H9 (cell line): ENCODE results near the gene SDK1. TPM values are rescaled to one million over a fixed set of nuclear protein-coding genes. Genes with fewer than 3 reads are reported as not detected.

Source experiments
- DNase-seq: peaks from one replicate; pipeline ENCODE4 v3.0.0-alpha.2; 2017
- H2AFZ ChIP-seq: one replicate; pipeline ENCODE4 v1.6.1; 2013; ENCODE audit warnings: mild to moderate bottlenecking, low read length, control low read depth, moderate library complexity
- H2AK5ac ChIP-seq: 2 replicates; pipeline ENCODE4 v1.6.1; 2013; ENCODE audit warnings: low read length, control low read depth, mixed read lengths; ENCODE audit not compliant: insufficient read length
- H2BK120ac ChIP-seq: one replicate; pipeline ENCODE4 v1.6.1; 2013; ENCODE audit warnings: low read depth, mild to moderate bottlenecking, low read length, control low read depth, inconsistent platforms; ENCODE audit not compliant: poor library complexity, severe bottlenecking
- H2BK12ac ChIP-seq: 2 replicates; pipeline ENCODE4 v1.6.1; 2013; ENCODE audit warnings: low read length, control low read depth, mixed read lengths, low read depth; ENCODE audit not compliant: insufficient read length
- H2BK15ac ChIP-seq: 2 replicates; pipeline ENCODE4 v1.6.1; 2013; ENCODE audit warnings: low read depth, low read length, control low read depth
- H2BK20ac ChIP-seq: one replicate; pipeline ENCODE4 v1.6.1; 2013; ENCODE audit warnings: low read depth, mild to moderate bottlenecking, low read length, control low read depth, inconsistent platforms; ENCODE audit not compliant: poor library complexity, severe bottlenecking
- H2BK5ac ChIP-seq: 2 replicates; pipeline ENCODE4 v1.6.1; 2013; ENCODE audit warnings: low read length, control low read depth, mixed read lengths; ENCODE audit not compliant: insufficient read length
- H3K14ac ChIP-seq: 2 replicates; pipeline ENCODE4 v1.6.1; 2013; ENCODE audit warnings: low read length, control low read depth; ENCODE audit not compliant: insufficient read depth
- H3K18ac ChIP-seq: 2 replicates; pipeline ENCODE4 v1.6.1; 2013; ENCODE audit warnings: low read depth, mild to moderate bottlenecking, mixed read lengths, low read length, control low read depth; ENCODE audit not compliant: insufficient read length
- H3K23ac ChIP-seq: 2 replicates; pipeline ENCODE4 v1.6.1; 2013; ENCODE audit warnings: low read length, control low read depth, mixed read lengths, low read depth; ENCODE audit not compliant: insufficient read length
- H3K23me2 ChIP-seq: 2 replicates; pipeline ENCODE4 v1.6.1; 2013; ENCODE audit warnings: low read depth, mild to moderate bottlenecking, mixed read lengths, low read length, control low read depth; ENCODE audit not compliant: insufficient read length, poor library complexity, severe bottlenecking
- H3K27ac ChIP-seq: 2 replicates; pipeline ENCODE4 v1.5.1; 2013; ENCODE audit warnings: low read length, control low read depth, mixed read lengths, low read depth; ENCODE audit not compliant: insufficient read length
- H3K27me3 ChIP-seq: 2 replicates; pipeline ENCODE4 v1.6.1; 2013; ENCODE audit warnings: low read length, control low read depth, inconsistent platforms; ENCODE audit not compliant: insufficient read depth
- H3K4ac ChIP-seq: 2 replicates; pipeline ENCODE4 v1.6.1; 2013; ENCODE audit warnings: low read depth, mild to moderate bottlenecking, control low read depth, inconsistent platforms, low read length, moderate library complexity
- H3K4me1 ChIP-seq: 2 replicates; pipeline ENCODE4 v1.6.1; 2013; ENCODE audit warnings: low read length, control low read depth, inconsistent platforms; ENCODE audit not compliant: insufficient read depth
- H3K4me2 ChIP-seq: 2 replicates; pipeline ENCODE4 v1.6.1; 2013; ENCODE audit warnings: low read length, control low read depth, mixed read lengths; ENCODE audit not compliant: insufficient read length, insufficient read depth
- H3K56ac ChIP-seq: 2 replicates; pipeline ENCODE4 v1.6.1; 2013; ENCODE audit warnings: low read depth, mild to moderate bottlenecking, mixed read lengths, low read length, control low read depth; ENCODE audit not compliant: insufficient read length
- H3K79me1 ChIP-seq: 2 replicates; pipeline ENCODE4 v1.6.1; 2013; ENCODE audit warnings: low read depth, mild to moderate bottlenecking, moderate library complexity, low read length, control low read depth, inconsistent platforms; ENCODE audit not compliant: insufficient read depth, poor library complexity, severe bottlenecking
- H3K79me2 ChIP-seq: 2 replicates; pipeline ENCODE4 v1.6.1; 2013; ENCODE audit warnings: low read length, control low read depth, inconsistent platforms; ENCODE audit not compliant: insufficient read depth
- H3K9ac ChIP-seq: 2 replicates; pipeline ENCODE4 v1.6.1; 2013; ENCODE audit warnings: low read length, control low read depth, mixed read lengths; ENCODE audit not compliant: insufficient read length; ENCODE audit errors: extremely low read depth
- H3K9me3 ChIP-seq: one replicate; pipeline ENCODE4 v1.6.1; 2013; ENCODE audit warnings: low read depth, low read length, inconsistent platforms; ENCODE audit not compliant: control insufficient read depth
- H3T11ph ChIP-seq: one replicate; pipeline ENCODE4 v1.6.1; 2013; ENCODE audit warnings: mild to moderate bottlenecking, low read length, control low read depth, inconsistent platforms
- H4K20me1 ChIP-seq: one replicate; pipeline ENCODE4 v1.6.1; 2013; ENCODE audit not compliant: control insufficient read depth, insufficient read length, insufficient read depth
- H4K5ac ChIP-seq: 2 replicates; pipeline ENCODE4 v1.6.1; 2013; ENCODE audit warnings: low read depth, mild to moderate bottlenecking, mixed read lengths, low read length, control low read depth; ENCODE audit not compliant: insufficient read length
- H4K8ac ChIP-seq: replicated peaks from 2 replicates; pipeline ENCODE4 v1.6.1; 2013; ENCODE audit warnings: low read length, control low read depth, mixed read lengths, low read depth; ENCODE audit not compliant: insufficient read length
- H4K91ac ChIP-seq: 2 replicates; pipeline ENCODE4 v1.6.1; 2013; ENCODE audit warnings: low read depth, mild to moderate bottlenecking, moderate library complexity, mixed read lengths, low read length, control low read depth; ENCODE audit not compliant: insufficient read length
- H3K27ac Mint-ChIP-seq, 3 experiments: 2 replicates in 2 of 3; 3 replicates in 1 of 3; pipeline ENCODE4 v1.8.0; 2020 to 2021; ENCODE audit warnings: mixed read lengths in 3 of 3, mild to moderate bottlenecking in 1 of 3, moderate library complexity in 1 of 3
- H3K27me3 Mint-ChIP-seq: 2 replicates; pipeline ENCODE4 v1.8.0; 2021; ENCODE audit warnings: low read depth, mild to moderate bottlenecking, moderate library complexity, mixed read lengths
- H3K36me3 Mint-ChIP-seq, 3 experiments: 2 replicates in 2 of 3; 3 replicates in 1 of 3; pipeline ENCODE4 v1.8.0; 2020 to 2021; ENCODE audit warnings: low read depth in 3 of 3, mixed read lengths in 3 of 3; ENCODE audit not compliant: insufficient read depth in 1 of 3
- H3K4me1 Mint-ChIP-seq, 2 experiments: 2 replicates each; pipeline ENCODE4 v1.8.0; 2020; ENCODE audit warnings: mixed read lengths in 2 of 2
- H3K4me3 Mint-ChIP-seq, 2 experiments: 2 replicates in 1 of 2; 3 replicates in 1 of 2; pipeline ENCODE4 v1.8.0; 2020 to 2021; ENCODE audit warnings: mild to moderate bottlenecking in 2 of 2, mixed read lengths in 2 of 2, moderate library complexity in 1 of 2
- H3K9me3 Mint-ChIP-seq, 2 experiments: 2 replicates in 1 of 2; 3 replicates in 1 of 2; pipeline ENCODE4 v1.8.0; 2020; ENCODE audit warnings: mild to moderate bottlenecking in 2 of 2, mixed read lengths in 2 of 2, moderate library complexity in 1 of 2
- CTCF ChIP-seq: fragments of 200-600 bp; sonication (generic); conservative IDR thresholded peaks from 3 replicates; pipeline ENCODE4 v1.8.0; 2021; ENCODE audit warnings: antibody characterized with exemption, mild to moderate bottlenecking
- WGBS: extraction: QIAGEN DNeasy Blood & Tissue Kit; methylation state at CpG from one replicate; pipeline ENCODE4 v1.1.7; 2013; ENCODE audit warnings: missing lambda C conversion rate, low lambda C conversion rate, mixed read lengths; ENCODE audit not compliant: insufficient read length; ENCODE audit errors: extremely low coverage; 5-methylcytosine and 5-hydroxymethylcytosine counted together
- total RNA-seq: library from RNA; stranded (reverse); gene quantifications from 2 replicates; pipeline ENCODE4 v1.2.1, GENCODE V29; 2021

Gene SDK1
- total RNA-seq, 1 experiment from 2014 or later: 8.7 TPM

GRCh38 chr7:3924277-3924676 is 623.2 kb downstream of the SDK1 start:
- Histone ChIP-seq H3K23me2 (no peaks in the 10 kb centered on the region), H2BK5ac (no peak overlapping the region), H3K23ac (no peak overlapping the region), H4K91ac (no peak overlapping the region), H2BK12ac (no peak overlapping the region), H2BK15ac (no peak overlapping the region), H4K20me1 (no peaks in the 10 kb centered on the region), H3K56ac (no peak overlapping the region), H3K4me2 (no peak overlapping the region), H3K9me3 (no peaks in the 10 kb centered on the region), H2AFZ (no peak overlapping the region), H2BK20ac (no peak overlapping the region), H3K27me3 (no peaks in the 10 kb centered on the region), H3K79me1 (no peaks in the 10 kb centered on the region), H4K5ac (no peak overlapping the region), H3K9ac (no peak overlapping the region), H3K27ac (no peak overlapping the region), H4K8ac (no peak overlapping the region), H3K18ac (no peak overlapping the region), H3K4me1 (no peaks in the 10 kb centered on the region), H3K79me2 (no peaks in the 10 kb centered on the region), H3T11ph (no peak overlapping the region), H3K4ac (no peak overlapping the region), H2AK5ac (no peak overlapping the region), H2BK120ac (no peak overlapping the region), H3K14ac (no peak overlapping the region)
- Mint-ChIP-seq H3K4me1 (peaks cover 25 to 35% of the 10 kb centered on the region in 2 experiments), H3K36me3 (no peaks in the 10 kb centered on the region; a peak in 1 of 7 replicates), H3K27me3 (no peaks in the 10 kb centered on the region; the same call in 1 of the 2 replicates), H3K4me3 (no peak overlapping the region), H3K9me3 (no peaks in the 10 kb centered on the region), H3K27ac (no peak overlapping the region)
- WGBS: no CpG with 5 or more reads among the region's 14 CpGs
- no peak for TF ChIP-seq CTCF
- no peak for DNase-seq
